H1 (cell line): Measurements from ENCODE around the gene CPTP. TPM values are rescaled to one million over a fixed set of nuclear protein-coding genes. Genes with fewer than 3 reads are reported as not detected.
A peak's percentile ranks its signal among the peaks of the same experiment; 100 is the strongest.

Experiments used
- CTCF ChIA-PET: fragments of 300-600 bp; sonication (Branson Sonifier 250); formaldehyde crosslinking; loops from one replicate; lab custom pipeline; 2021; ENCODE audit not compliant: partially characterized antibody; lab: Charles Lee
- POLR2A ChIA-PET: fragments of 300-600 bp; sonication (Branson Sonifier 250); formaldehyde crosslinking; loops from one replicate; lab custom pipeline; 2021; ENCODE audit warnings: inconsistent platforms; ENCODE audit not compliant: partially characterized antibody; lab: Charles Lee
- DNase-seq, 2 experiments: peaks; one replicate each; pipeline versions ENCODE4 v3.0.0 to v3.0.0-alpha.2; 2010 to 2022; ENCODE audit warnings: low spot score in 2 of 2, low read depth in 1 of 2, mixed read lengths in 1 of 2
- FAIRE-seq: peaks from 2 replicates; lab custom pipeline; 2011; peaks lifted over from hg19 to GRCh38; lab: Jason Lieb, UNC
- H2AFZ ChIP-seq: 2 replicates; pipeline ENCODE4 v1.8.1; 2012; ENCODE audit warnings: low read length, inconsistent platforms
- H2AK5ac ChIP-seq: 2 replicates; pipeline ENCODE4 v1.6.1; 2013; ENCODE audit warnings: low read depth, low read length
- H2BK120ac ChIP-seq: replicated peaks from 2 replicates; pipeline ENCODE3; 2013; ENCODE audit warnings: low read depth, low read length, inconsistent platforms
- H2BK12ac ChIP-seq: 2 replicates; pipeline ENCODE4 v1.6.1; 2013; ENCODE audit warnings: low read depth, low read length
- H2BK15ac ChIP-seq: 2 replicates; pipeline ENCODE4 v1.6.1; 2013; ENCODE audit warnings: low read length
- H2BK20ac ChIP-seq: 2 replicates; pipeline ENCODE4 v1.6.1; 2013; ENCODE audit warnings: low read length
- H2BK5ac ChIP-seq: 2 replicates; pipeline ENCODE4 v1.6.1; 2013; ENCODE audit warnings: low read depth, low read length
- H3K14ac ChIP-seq: 2 replicates; pipeline ENCODE4 v1.6.1; 2013; ENCODE audit warnings: inconsistent platforms; ENCODE audit not compliant: insufficient read length
- H3K18ac ChIP-seq: 2 replicates; pipeline ENCODE4 v1.6.1; 2013; ENCODE audit warnings: low read length; ENCODE audit errors: extremely low read depth
- H3K23ac ChIP-seq: 2 replicates; pipeline ENCODE4 v1.6.1; 2013; ENCODE audit warnings: inconsistent platforms; ENCODE audit not compliant: insufficient read length
- H3K23me2 ChIP-seq: 2 replicates; pipeline ENCODE4 v1.6.1; 2013; ENCODE audit warnings: low read depth, low read length
- H3K27ac ChIP-seq: 2 replicates; pipeline ENCODE4 v1.6.1; 2011; ENCODE audit warnings: low read depth, low read length, inconsistent platforms
- H3K27me3 ChIP-seq, 4 experiments: replicated peaks in 1 of 4; 1 replicate in 1 of 4; 2 replicates in 3 of 4; pipeline versions ENCODE4 v1.6.1 to v1.8.1; 2011 to 2013; ENCODE audit warnings: low read length in 3 of 4, mild to moderate bottlenecking in 3 of 4, inconsistent platforms in 2 of 4, mixed read lengths in 2 of 4, moderate library complexity in 1 of 4; ENCODE audit not compliant: control insufficient read depth in 3 of 4, insufficient read depth in 3 of 4; ENCODE audit errors: extremely low read depth in 1 of 4
- H3K36me3 ChIP-seq, 4 experiments: 2 replicates each; pipeline versions ENCODE4 v1.6.1 to v1.8.1; 2011 to 2013; ENCODE audit warnings: mild to moderate bottlenecking in 4 of 4, low read length in 3 of 4, moderate library complexity in 2 of 4, control low read depth in 1 of 4, inconsistent platforms in 1 of 4; ENCODE audit not compliant: insufficient read depth in 4 of 4, control insufficient read depth in 2 of 4
- H3K4ac ChIP-seq: replicated peaks from 2 replicates; pipeline ENCODE3; 2013; ENCODE audit warnings: low read length, low read depth, mixed read lengths, inconsistent platforms; ENCODE audit not compliant: insufficient read length
- H3K4me1 ChIP-seq, 4 experiments: replicated peaks in 1 of 4; 1 replicate in 1 of 4; 2 replicates in 3 of 4; pipeline versions ENCODE4 v1.6.1 to v1.8.1; 2011 to 2013; ENCODE audit warnings: low read length in 3 of 4, inconsistent platforms in 2 of 4, mixed read lengths in 1 of 4; ENCODE audit not compliant: insufficient read depth in 4 of 4, control insufficient read depth in 3 of 4
- H3K4me2 ChIP-seq, 2 experiments: 2 replicates each; pipeline versions ENCODE4 v1.6.1 to v1.8.1; 2011 to 2013; ENCODE audit warnings: low read depth in 2 of 2, low read length in 2 of 2, control low read depth in 1 of 2, inconsistent platforms in 1 of 2, mild to moderate bottlenecking in 1 of 2; ENCODE audit not compliant: insufficient read depth in 1 of 2
- H3K4me3 ChIP-seq, 4 experiments: fragments of 200-600, 300-600 bp in 1 of 4; sonication (generic), shearing (Covaris generic), sonication (Bioruptor Twin) in 1 of 4; 2 replicates each; pipeline versions ENCODE4 v1.5.1 to v1.8.1; 2011 to 2016; ENCODE audit warnings: low read length in 4 of 4, low read depth in 3 of 4, control low read depth in 2 of 4, inconsistent platforms in 2 of 4, mild to moderate bottlenecking in 2 of 4, mixed read lengths in 1 of 4, moderate library complexity in 1 of 4; ENCODE audit not compliant: insufficient read depth in 2 of 4; ENCODE audit errors: extremely low read depth in 1 of 4
- H3K56ac ChIP-seq: replicated peaks from 2 replicates; pipeline ENCODE3; 2013; ENCODE audit warnings: low read depth, mild to moderate bottlenecking, mixed read lengths, low read length, inconsistent platforms; ENCODE audit not compliant: insufficient read length
- H3K79me1 ChIP-seq: 2 replicates; pipeline ENCODE4 v1.6.1; 2013; ENCODE audit warnings: low read depth, low read length, control low read depth
- H3K79me2 ChIP-seq, 2 experiments: 2 replicates each; pipeline versions ENCODE4 v1.6.1 to v1.8.1; 2012 to 2013; ENCODE audit warnings: low read length in 2 of 2, mild to moderate bottlenecking in 2 of 2, inconsistent platforms in 1 of 2; ENCODE audit not compliant: insufficient read depth in 2 of 2, control insufficient read depth in 1 of 2
- H3K9ac ChIP-seq, 4 experiments: replicated peaks in 1 of 4; 1 replicate in 1 of 4; 2 replicates in 3 of 4; pipeline versions ENCODE4 v1.6.1 to v1.8.1; 2011 to 2013; ENCODE audit warnings: low read depth in 3 of 4, low read length in 3 of 4, control low read depth in 2 of 4, mild to moderate bottlenecking in 2 of 4, moderate library complexity in 2 of 4, inconsistent platforms in 1 of 4; ENCODE audit errors: extremely low read depth in 1 of 4
- H3K9me3 ChIP-seq, 2 experiments: 2 replicates each; pipeline versions ENCODE4 v1.6.1 to v1.8.1; 2012 to 2013; ENCODE audit warnings: mild to moderate bottlenecking in 2 of 2, moderate library complexity in 2 of 2, control low read depth in 1 of 2, inconsistent platforms in 1 of 2, low read depth in 1 of 2, low read length in 1 of 2, mixed read lengths in 1 of 2; ENCODE audit not compliant: insufficient read depth in 2 of 2
- H4K20me1 ChIP-seq, 2 experiments: replicated peaks in 1 of 2; 2 replicates each; pipeline versions ENCODE3 to v1.8.1; 2011 to 2013; ENCODE audit warnings: inconsistent platforms in 2 of 2, low read length in 2 of 2, mild to moderate bottlenecking in 1 of 2; ENCODE audit not compliant: insufficient read depth in 2 of 2, control insufficient read depth in 1 of 2
- H4K5ac ChIP-seq: 2 replicates; pipeline ENCODE4 v1.6.1; 2013; ENCODE audit warnings: low read length, low read depth, mixed read lengths, inconsistent platforms; ENCODE audit not compliant: insufficient read length
- H4K8ac ChIP-seq: 2 replicates; pipeline ENCODE4 v1.8.0; 2013; ENCODE audit warnings: mild to moderate bottlenecking, moderate library complexity, low read length, inconsistent platforms; ENCODE audit not compliant: insufficient read depth; ENCODE audit errors: extremely low read depth
- H4K91ac ChIP-seq: replicated peaks from 2 replicates; pipeline ENCODE3; 2013; ENCODE audit warnings: low read length, mixed read lengths, inconsistent platforms; ENCODE audit not compliant: insufficient read length
- CBX5 ChIP-seq: fragments of 300-800, 300-1000 bp; sonication (generic); IDR thresholded peaks from 2 replicates; pipeline ENCODE4 v1.7.1; 2016; ENCODE audit warnings: antibody characterized with exemption, low read length, low read depth
- EP300 ChIP-seq, 2 experiments: IDR thresholded peaks; 1 replicate in 1 of 2; 2 replicates in 1 of 2; pipeline ENCODE4 v1.6.1; 2011 to 2012; ENCODE audit warnings: low read depth in 2 of 2, low read length in 2 of 2, mild to moderate bottlenecking in 2 of 2, borderline replicate concordance in 1 of 2, inconsistent platforms in 1 of 2, moderate library complexity in 1 of 2
- NRF1 ChIP-seq: IDR thresholded peaks from 2 replicates; pipeline ENCODE4 v1.6.1; 2011; ENCODE audit warnings: mild to moderate bottlenecking, low read depth, low read length, improper control_type of control experiment
- SAP30 ChIP-seq: fragments of 300-600 bp; sonication (generic); IDR thresholded peaks from 2 replicates; pipeline ENCODE4 v1.7.1; 2012; ENCODE audit warnings: low read length, moderate library complexity, mild to moderate bottlenecking, inconsistent platforms; ENCODE audit not compliant: insufficient read depth, insufficient replicate concordance
- SP1 ChIP-seq: IDR thresholded peaks from 2 replicates; pipeline ENCODE4 v1.6.1; 2011; ENCODE audit warnings: low read depth, low read length
- whole genome bisulfite sequencing, 2 experiments: shearing (Covaris generic) in 1 of 2; methylation state at CpG; one replicate each; pipeline versions ENCODE4 v1.1.6 to v1.1.7; 2013 to 2015; ENCODE audit warnings: low lambda C conversion rate in 2 of 2, mixed read lengths in 2 of 2, inconsistent platforms in 1 of 2, low coverage in 1 of 2, missing lambda C conversion rate in 1 of 2; ENCODE audit not compliant: insufficient replicate concordance in 2 of 2, insufficient coverage in 1 of 2, insufficient read length in 1 of 2; ENCODE audit errors: extremely low coverage in 1 of 2, missing lambda C conversion rate in 1 of 2; 5-methylcytosine and 5-hydroxymethylcytosine counted together
- polyA plus RNA-seq, 7 experiments: library from polyadenylated mRNA; depleted of rRNA in 3 of 7; stranded (reverse) in 5 of 7; unstranded in 2 of 7; fragments of >200 nt in 5 of 7; fragments of 200-250 nt in 2 of 7; gene quantifications; 1 replicate in 5 of 7; 2 replicates in 1 of 7; 4 replicates in 1 of 7; pipeline versions ENCODE4 v1.2.1 to v1.2.3, GENCODE V29; 2011 to 2013; ENCODE audit warnings: missing spikeins in 2 of 7, mixed read lengths in 2 of 7
- total RNA-seq: library from RNA; stranded (reverse); fragmentation: NEBNext Ultra II Directional; extraction: Animal tissue kit (Norgen Biotek cat#: 25700); gene quantifications from 2 replicates; pipeline ENCODE4 v1.2.1, GENCODE V29; 2021

The CPTP gene
- total and polyA plus RNA-seq, 2 of the 8 experiments (the other 6 are each of a cell fraction or from before 2014, with no cell fraction given): 8.1 to 10.6 TPM

DNA sequence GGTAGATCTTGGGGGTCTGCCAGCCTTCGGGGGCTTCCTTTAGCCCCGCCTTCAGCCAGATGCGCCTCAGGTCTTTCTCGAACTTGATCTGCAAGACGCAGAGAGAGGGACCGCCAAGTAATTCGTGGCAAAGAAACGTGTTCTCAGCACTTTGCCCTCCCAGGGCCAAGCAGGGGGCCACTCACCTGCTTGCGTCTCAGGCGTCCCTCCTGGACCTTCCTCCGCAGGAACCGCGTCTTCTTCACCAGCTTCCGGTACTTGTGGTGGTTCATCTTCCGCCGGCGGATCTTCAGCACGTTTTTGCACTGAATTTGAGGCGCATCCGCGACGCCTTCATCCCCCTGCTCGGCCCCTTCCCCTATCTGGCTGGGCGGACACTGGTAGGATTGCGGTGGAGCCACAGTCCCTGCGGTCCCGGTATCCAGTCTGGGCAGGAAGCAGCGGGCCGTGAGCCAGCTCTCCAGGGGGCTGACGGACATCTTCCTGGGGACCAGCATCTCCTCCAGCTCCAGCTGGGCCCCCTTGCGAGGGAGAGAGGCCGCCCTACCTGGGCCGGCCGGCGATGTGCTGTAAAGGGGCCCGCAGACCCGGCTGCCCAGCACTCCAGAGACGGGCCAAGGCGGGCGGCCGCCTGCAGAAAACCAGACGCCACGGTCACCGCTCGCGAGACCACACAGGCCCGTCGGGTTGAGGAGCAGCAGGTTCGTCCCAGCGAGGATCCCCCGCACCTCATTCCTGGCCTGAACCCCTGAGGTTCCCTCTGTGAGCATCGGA, 49.4 kb downstream of the CPTP start:
- Histone ChIP-seq H3K27me3 (no peaks in the 10 kb centered on the region), H3K23ac (no peak overlapping the region), H4K5ac (no peak overlapping the region), H2BK5ac (peak overlapping the region; percentile 44; the same call in 1 of the 2 replicates), H3K23me2 (peaks cover 7% of the 10 kb centered on the region; the same call in 1 of the 2 replicates), H4K8ac (peak overlapping the region; percentile 96; the same call in 1 of the 2 replicates), H3K9ac (peak overlapping the region; percentile 81 to 94 (median 84)), H2BK12ac (0 out of 2 replicates have a peak overlapping the region, but pooled peaks have one; percentile 14), H3K79me1 (peaks cover 3% of the 10 kb centered on the region; the same call in 1 of the 2 replicates), H3K9me3 (no peaks in the 10 kb centered on the region), H3K4ac (no peak overlapping the region), H3K36me3 (peaks cover 0 to 4% (median 0%) of the 10 kb centered on the region in 4 experiments; a peak in 1 of 8 replicates), H3K27ac (no peak overlapping the region), H3K4me1 (peaks cover 0 to 12% (median 9%) of the 10 kb centered on the region in 4 experiments; a peak in 5 of 7 replicates), H2AK5ac (no peak overlapping the region), H4K20me1 (peaks cover 0 to 8% of the 10 kb centered on the region in 2 experiments), H3K14ac (no peak overlapping the region), H3K4me2 (peak overlapping the region; percentile 77 to 99), H3K79me2 (peaks cover 5 to 17% of the 10 kb centered on the region in 2 experiments; a peak in 3 of 4 replicates), H3K4me3 (peak overlapping the region; percentile 87 to 97 (median 88)), H3K56ac (no peak overlapping the region), H2AFZ (no peak overlapping the region), H2BK120ac (no peak overlapping the region), H2BK15ac (no peak overlapping the region), H3K18ac (peak overlapping the region; percentile 60; the same call in 1 of the 2 replicates), H2BK20ac (no peak overlapping the region), H4K91ac (no peak overlapping the region)
- WGBS, 2 experiments: 64% methylated on average over 41 of the region's 52 CpGs; no CpG with 5 or more reads in 1 of the 2 experiments
- ChIA-PET CTCF (interaction anchor here (0.6 to 2.7 kb wide), 12 partner anchors 12 to 281 kb away, joined by 3 to 14 read pairs (median 3); partner anchors contain the start of genes CCNL2 and MRPL20), POLR2A (interaction anchor here (0.7 to 33.4 kb wide), 11 partner anchors 11 to 72 kb away, joined by 3 to 719 read pairs (median 5); partner anchors contain the start of genes CCNL2, DVL1, MRPL20 and MXRA8)
- DNase-seq: no peak
- TF ChIP-seq SP1: peak; percentile 9; the same call in 1 of the 2 replicates
- no peak for TF ChIP-seq CBX5
- no peak for TF ChIP-seq EP300 (IDR thresholded peaks at IDR 0.05; ENCODE audit: borderline replicate concordance in 1 of 2, low read depth in 2 of 2, low read length in 2 of 2)
- TF ChIP-seq NRF1: no peak
- TF ChIP-seq SAP30: no peak
- no peak for FAIRE-seq
